ENCODE results near the gene PAQR5.
"Not testable (repeated sequence)": the region's sequence is repeated elsewhere in the genome, so short reads cannot be mapped to it uniquely, and the experiment has no call there.

PAQR5 gene

GRCh38 chr15:69434238-69434637 lies 135.5 kb downstream of the PAQR5 start:
- no peak for DNase-seq

- no peak for DNase-seq
These were observed 136.0 kb downstream of the PAQR5 start for GRCh38 chr15:69434679-69435078.

GRCh38 chr15:69435985-69436384 lies 137.3 kb downstream of the PAQR5 start:
- no peak for DNase-seq

- no peak for DNase-seq
These were observed 138.2 kb downstream of the PAQR5 start for GRCh38 chr15:69436951-69437350.

GRCh38 chr15:69439623-69440022 lies 140.9 kb downstream of the PAQR5 start:
- DNase-seq: no peak

- DNase-seq: no peak
These were observed 144.4 kb downstream of the PAQR5 start for GRCh38 chr15:69443032-69443611.

- DNase-seq: no peak
These were observed 146.0 kb downstream of the PAQR5 start for GRCh38 chr15:69444686-69445085.

GRCh38 chr15:69446953-69447352 lies 148.2 kb downstream of the PAQR5 start:
- no peak for DNase-seq

- not testable (repeated sequence) for DNase-seq
These were observed 151.5 kb downstream of the PAQR5 start for GRCh38 chr15:69450221-69450620.

GRCh38 chr15:69450968-69451695 lies 152.4 kb downstream of the PAQR5 start:
- DNase-seq: no peak

- DNase-seq: peak; percentile 77
These were observed 153.4 kb downstream of the PAQR5 start for GRCh38 chr15:69451951-69452691.

- DNase-seq: peak; percentile 97
These were observed 154.2 kb downstream of the PAQR5 start, which contains the start of gene RPLP1 for GRCh38 chr15:69452692-69453521. RPLP1 (plus strand) TSS chr15:69452818; CDS start chr15:69452949, 131 bp downstream.

- no peak for DNase-seq
These were observed 156.2 kb downstream of the PAQR5 start for GRCh38 chr15:69454953-69455352.

- DNase-seq: no peak
These were observed 157.8 kb downstream of the PAQR5 start for GRCh38 chr15:69456208-69457166.
